Measurements from ENCODE around the gene OR10H1.

Gene OR10H1

GRCh38 chr19:15815306-15815705 lies at the start of gene OR10H1:
Gene OR10H1, minus strand, starts transcription at chr19:15815664. Its CDS starts 7,627 bp downstream, at chr19:15808037.
- no peak within 1 kb of the TSS for H3K4me3 ChIP-seq (ENCODE audit: low read length)
- H4K20me1 ChIP-seq (ENCODE audit: control insufficient read depth, insufficient read depth, low read depth, low read length) = no peaks in the 10 kb centered on the region
- H3K79me2 ChIP-seq (ENCODE audit: control insufficient read depth, low read length) = no peaks in the 10 kb centered on the region
- peaks cover 3% of the 10 kb centered on the region; the same call in 1 of the 2 replicates for H3K27me3 ChIP-seq (ENCODE audit: control insufficient read depth, low read length)
- H3K9me2 ChIP-seq (replicated peaks; ENCODE audit: control insufficient read depth, low read length) = no peaks in the 10 kb centered on the region
- no peak within 1 kb of the TSS for H3K4me2 ChIP-seq (ENCODE audit: low read length)
- no peaks in the 10 kb centered on the region for H3K9me3 ChIP-seq (ENCODE audit: control insufficient read depth, insufficient read depth, low read length)
- no peaks in the 10 kb centered on the region for H3F3A ChIP-seq (ENCODE audit: control insufficient read depth, insufficient read depth)
- no peak within 1 kb of the TSS for H3K27ac ChIP-seq (ENCODE audit: low read depth, low read length)
- TF ChIP-seq EZH2phosphoT487 (IDR thresholded peaks at IDR 0.05; ENCODE audit: borderline replicate concordance, low read length) (no peak), CTCF (IDR thresholded peaks at IDR 0.05; ENCODE audit: low read depth, low read length, poor library complexity, severe bottlenecking) (no peak)
- no peaks in the 10 kb centered on the region for H3K36me3 ChIP-seq (ENCODE audit: control insufficient read depth, low read length)
- H3K4me1 ChIP-seq (ENCODE audit: control insufficient read depth, low read length) = peaks cover 2% of the 10 kb centered on the region; the same call in 1 of the 2 replicates

DNA sequence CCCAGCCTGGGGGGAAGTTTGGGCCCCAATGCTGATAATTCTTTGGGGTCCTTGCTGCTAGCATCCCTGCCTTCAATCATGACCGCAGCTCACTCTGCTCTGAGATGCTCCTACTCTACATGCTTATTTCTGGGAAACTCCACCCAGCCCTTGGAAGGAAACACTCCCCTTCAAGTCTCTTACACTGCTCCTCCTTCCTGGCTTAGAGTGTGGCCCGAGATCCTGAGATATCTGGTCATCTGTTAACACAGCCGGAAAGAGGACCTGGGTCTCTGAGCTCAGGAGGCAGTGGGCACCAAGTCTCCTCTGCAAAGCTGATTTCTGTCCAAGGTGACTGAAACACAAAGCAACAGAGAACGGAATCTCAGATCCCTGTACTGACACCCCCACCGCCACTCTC lies 49.4 kb upstream of the OR10H1 start:
- H3K9me3 ChIP-seq (ENCODE audit: control insufficient read depth, insufficient read depth, low read length) = no peaks in the 10 kb centered on the region
- H3K27ac ChIP-seq (ENCODE audit: low read depth, low read length) = no peak overlapping the region
- no peaks in the 10 kb centered on the region for H3K4me1 ChIP-seq (ENCODE audit: control insufficient read depth, low read length)
- no peaks in the 10 kb centered on the region for H3K36me3 ChIP-seq (ENCODE audit: control insufficient read depth, low read length)
- H3K4me2 ChIP-seq (ENCODE audit: low read length) = no peak overlapping the region
- TF ChIP-seq EZH2phosphoT487 (IDR thresholded peaks at IDR 0.05; ENCODE audit: borderline replicate concordance, low read length) (no peak), CTCF (IDR thresholded peaks at IDR 0.05; ENCODE audit: low read depth, low read length, poor library complexity, severe bottlenecking) (no peak)
- no peaks in the 10 kb centered on the region for H3K9me2 ChIP-seq (replicated peaks; ENCODE audit: control insufficient read depth, low read length)
- H3K27me3 ChIP-seq (ENCODE audit: control insufficient read depth, low read length) = no peaks in the 10 kb centered on the region
- H3F3A ChIP-seq (ENCODE audit: control insufficient read depth, insufficient read depth) = no peaks in the 10 kb centered on the region
- H3K4me3 ChIP-seq (ENCODE audit: low read length) = no peak overlapping the region
- no peaks in the 10 kb centered on the region for H4K20me1 ChIP-seq (ENCODE audit: control insufficient read depth, insufficient read depth, low read depth, low read length)
- no peaks in the 10 kb centered on the region for H3K79me2 ChIP-seq (ENCODE audit: control insufficient read depth, low read length)

DNA sequence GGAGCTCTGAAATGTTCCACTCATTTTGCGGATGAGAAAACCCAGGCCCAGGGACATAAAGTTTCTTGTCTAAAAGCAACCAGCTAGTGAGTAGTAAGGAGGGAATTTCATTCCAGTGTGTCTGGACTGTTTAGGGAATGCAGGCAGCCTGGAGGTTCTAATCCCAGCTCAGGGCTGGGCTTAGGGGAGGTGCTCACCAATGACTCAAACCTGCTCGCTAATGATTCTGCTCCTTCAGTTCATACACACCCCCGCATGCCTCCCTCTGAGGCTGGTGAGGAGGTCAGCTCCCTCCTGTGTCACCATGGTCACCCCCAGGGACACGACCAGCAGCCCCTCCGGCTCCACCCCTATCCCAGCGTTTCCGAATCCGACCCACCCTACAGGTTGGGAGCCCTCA lies 47.8 kb upstream of the OR10H1 start:
- no peak overlapping the region for H3K4me3 ChIP-seq (ENCODE audit: low read length)
- no peaks in the 10 kb centered on the region for H3K9me3 ChIP-seq (ENCODE audit: control insufficient read depth, insufficient read depth, low read length)
- H4K20me1 ChIP-seq (ENCODE audit: control insufficient read depth, insufficient read depth, low read depth, low read length) = no peaks in the 10 kb centered on the region
- no peaks in the 10 kb centered on the region for H3K79me2 ChIP-seq (ENCODE audit: control insufficient read depth, low read length)
- H3K36me3 ChIP-seq (ENCODE audit: control insufficient read depth, low read length) = no peaks in the 10 kb centered on the region
- no peaks in the 10 kb centered on the region for H3K4me1 ChIP-seq (ENCODE audit: control insufficient read depth, low read length)
- no peak for TF ChIP-seq EZH2phosphoT487 (IDR thresholded peaks at IDR 0.05; ENCODE audit: borderline replicate concordance, low read length)
- no peak overlapping the region for H3K4me2 ChIP-seq (ENCODE audit: low read length)
- H3F3A ChIP-seq (ENCODE audit: control insufficient read depth, insufficient read depth) = no peaks in the 10 kb centered on the region
- H3K27me3 ChIP-seq (ENCODE audit: control insufficient read depth, low read length) = no peaks in the 10 kb centered on the region
- no peak overlapping the region for H3K27ac ChIP-seq (ENCODE audit: low read depth, low read length)
- H3K9me2 ChIP-seq (replicated peaks; ENCODE audit: control insufficient read depth, low read length) = no peaks in the 10 kb centered on the region

DNA sequence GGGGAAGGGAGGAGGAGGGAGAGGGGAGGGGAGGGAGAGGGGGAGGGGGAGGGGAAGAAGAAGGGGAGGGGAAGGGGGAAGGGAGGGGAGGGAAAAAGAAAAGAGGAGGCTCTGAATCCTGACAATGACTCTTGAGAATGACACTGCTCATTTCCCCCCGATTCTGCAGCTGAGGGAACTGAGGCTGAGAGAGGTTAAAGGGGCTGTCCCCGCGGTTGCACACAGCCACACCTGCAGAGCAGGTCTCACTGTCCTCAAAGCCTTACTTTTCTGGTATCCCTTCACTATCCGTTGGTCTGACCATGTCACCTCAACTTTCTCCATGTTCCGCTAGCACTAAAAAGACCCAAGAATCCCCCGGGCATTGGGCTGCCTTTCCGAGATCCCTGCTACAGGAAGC lies 47.0 kb upstream of the OR10H1 start:
- TF ChIP-seq EZH2phosphoT487 (IDR thresholded peaks at IDR 0.05; ENCODE audit: borderline replicate concordance, low read length) = no peak
- no peak for TF ChIP-seq CTCF (IDR thresholded peaks at IDR 0.05; ENCODE audit: low read depth, low read length, poor library complexity, severe bottlenecking)
- Histone ChIP-seq H3K27me3 (ENCODE audit: control insufficient read depth, low read length) (no peaks in the 10 kb centered on the region), H3K4me3 (ENCODE audit: low read length) (no peak overlapping the region), H3K4me1 (ENCODE audit: control insufficient read depth, low read length) (no peaks in the 10 kb centered on the region), H4K20me1 (ENCODE audit: control insufficient read depth, insufficient read depth, low read depth, low read length) (no peaks in the 10 kb centered on the region), H3K9me2 (replicated peaks; ENCODE audit: control insufficient read depth, low read length) (no peaks in the 10 kb centered on the region), H3K9me3 (ENCODE audit: control insufficient read depth, insufficient read depth, low read length) (no peaks in the 10 kb centered on the region), H3K27ac (ENCODE audit: low read depth, low read length) (no peak overlapping the region), H3F3A (ENCODE audit: control insufficient read depth, insufficient read depth) (no peaks in the 10 kb centered on the region), H3K36me3 (ENCODE audit: control insufficient read depth, low read length) (no peaks in the 10 kb centered on the region), H3K4me2 (ENCODE audit: low read length) (no peak overlapping the region), H3K79me2 (ENCODE audit: control insufficient read depth, low read length) (no peaks in the 10 kb centered on the region)
